NCI-H2196 (cell line): Measurements from ENCODE around the gene OR52E6.

Source experiments
- DNase-seq: peaks from one replicate; lab custom pipeline; 2025; ENCODE audit not compliant: unreplicated experiment; lab: John Stamatoyannopoulos, UW

Gene OR52E6

GRCh38 chr11:5803982-5804381 lies 37.7 kb downstream of the OR52E6 start:
- no peak for DNase-seq

DNA sequence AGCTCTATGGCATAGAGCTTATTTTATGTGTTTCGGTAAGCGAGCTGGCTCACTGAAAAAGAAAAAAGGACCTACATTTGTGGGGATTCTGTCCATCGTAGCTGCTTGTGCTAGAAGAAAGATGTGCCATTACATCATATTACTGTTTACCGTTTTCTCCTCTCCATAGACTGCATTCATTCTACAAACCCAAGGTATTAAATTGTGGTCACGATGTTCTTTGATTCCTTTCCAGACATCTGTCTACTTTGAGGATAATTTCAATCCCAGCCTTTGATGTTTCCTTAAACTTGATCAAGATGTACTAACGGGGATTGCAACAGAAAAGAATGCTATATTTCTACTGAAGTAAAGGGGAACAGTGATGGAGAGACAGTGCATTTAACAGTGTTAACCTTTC lies 45.2 kb downstream of the OR52E6 start:
- DNase-seq: no peak

GRCh38 chr11:5791165-5791564 lies 50.5 kb downstream of the OR52E6 start, which contains the start of gene OR52N1:
TSS of gene OR52N1 (minus strand) at chr11:5791265. CDS start at chr11:5788816, 2,449 bp downstream.
- no peak for DNase-seq
